Neuronal stem cell (in vitro differentiated cells): ENCODE data around the gene RRAD.

Source experiments
- DNase-seq: peaks from one replicate; pipeline ENCODE4 v3.0.0-alpha.2; 2013; ENCODE audit warnings: low spot score
- H2AFZ ChIP-seq: one replicate; pipeline ENCODE4 v1.6.1; 2013; ENCODE audit warnings: mild to moderate bottlenecking, low read length, inconsistent platforms
- H2AK5ac ChIP-seq: 2 replicates; pipeline ENCODE4 v1.6.1; 2013; ENCODE audit warnings: low read depth, mild to moderate bottlenecking, inconsistent platforms, low read length, moderate library complexity, mixed read lengths
- H2BK120ac ChIP-seq: 2 replicates; pipeline ENCODE4 v1.6.1; 2013; ENCODE audit warnings: low read depth, mild to moderate bottlenecking, inconsistent platforms, low read length, moderate library complexity, mixed read lengths
- H2BK12ac ChIP-seq: one replicate; pipeline ENCODE4 v1.6.1; 2013; ENCODE audit warnings: low read length, inconsistent platforms
- H2BK15ac ChIP-seq: 2 replicates; pipeline ENCODE4 v1.6.1; 2013; ENCODE audit warnings: mild to moderate bottlenecking, low read length, inconsistent platforms, mixed read lengths
- H2BK5ac ChIP-seq: one replicate; pipeline ENCODE4 v1.6.1; 2013; ENCODE audit warnings: inconsistent platforms, mild to moderate bottlenecking, low read length, moderate library complexity
- H3K14ac ChIP-seq: one replicate; pipeline ENCODE4 v1.6.1; 2013; ENCODE audit warnings: low read length, inconsistent platforms
- H3K18ac ChIP-seq: 2 replicates; pipeline ENCODE4 v1.6.1; 2013; ENCODE audit warnings: low read length, inconsistent platforms
- H3K23ac ChIP-seq: 2 replicates; pipeline ENCODE4 v1.6.1; 2013; ENCODE audit warnings: low read depth, mild to moderate bottlenecking, mixed read lengths, low read length, inconsistent platforms; ENCODE audit not compliant: poor library complexity
- H3K27ac ChIP-seq: replicated peaks from 3 replicates; pipeline ENCODE4 v1.5.1; 2013; ENCODE audit warnings: low read length, inconsistent platforms
- H3K27me3 ChIP-seq, 3 experiments: 2 replicates each; pipeline ENCODE4 v1.6.1; 2013; ENCODE audit warnings: low read length in 3 of 3, mild to moderate bottlenecking in 2 of 3, inconsistent platforms in 1 of 3, low read depth in 1 of 3, mixed read lengths in 1 of 3, moderate library complexity in 1 of 3; ENCODE audit not compliant: control insufficient read depth in 3 of 3, insufficient read depth in 3 of 3
- H3K36me3 ChIP-seq, 2 donors: replicated peaks in 1 of 2; 2 replicates each; pipeline ENCODE4 v1.6.1; 2013; ENCODE audit warnings: low read length in 2 of 2; ENCODE audit not compliant: control insufficient read depth in 2 of 2, insufficient read depth in 2 of 2
- H3K4ac ChIP-seq: 2 replicates; pipeline ENCODE4 v1.6.1; 2013; ENCODE audit warnings: inconsistent platforms, mild to moderate bottlenecking, low read length, moderate library complexity
- H3K4me1 ChIP-seq, 2 donors: 1 replicate in 1 of 2; 2 replicates in 1 of 2; pipeline ENCODE4 v1.6.1; 2013; ENCODE audit warnings: low read length in 2 of 2, low read depth in 1 of 2; ENCODE audit not compliant: control insufficient read depth in 2 of 2, insufficient read depth in 1 of 2
- H3K4me2 ChIP-seq: one replicate; pipeline ENCODE4 v1.6.1; 2013; ENCODE audit warnings: mild to moderate bottlenecking, low read length, inconsistent platforms; ENCODE audit not compliant: insufficient read depth, poor library complexity, severe bottlenecking
- H3K4me3 ChIP-seq, 2 donors: 2 replicates each; pipeline ENCODE4 v1.5.1; 2013; ENCODE audit warnings: low read length in 2 of 2, mild to moderate bottlenecking in 2 of 2, inconsistent platforms in 1 of 2, moderate library complexity in 1 of 2
- H3K79me1 ChIP-seq: one replicate; pipeline ENCODE4 v1.6.1; 2013; ENCODE audit warnings: low read depth, mild to moderate bottlenecking, inconsistent platforms, low read length, moderate library complexity
- H3K9ac ChIP-seq: one replicate; pipeline ENCODE4 v1.6.1; 2013; ENCODE audit warnings: mild to moderate bottlenecking, low read depth, low read length, inconsistent platforms; ENCODE audit not compliant: poor library complexity
- H3K9me3 ChIP-seq, 2 donors: replicated peaks in 1 of 2; 2 replicates each; pipeline versions ENCODE3 to v1.6.1; 2013; ENCODE audit warnings: low read length in 2 of 2, mild to moderate bottlenecking in 2 of 2, inconsistent platforms in 1 of 2, low read depth in 1 of 2, mixed read lengths in 1 of 2, moderate library complexity in 1 of 2; ENCODE audit not compliant: control insufficient read depth in 2 of 2, insufficient read depth in 1 of 2
- H4K8ac ChIP-seq: one replicate; pipeline ENCODE4 v1.6.1; 2013; ENCODE audit warnings: low read depth, mild to moderate bottlenecking, inconsistent platforms, low read length, moderate library complexity
- H4K91ac ChIP-seq: one replicate; pipeline ENCODE4 v1.6.1; 2013; ENCODE audit warnings: low read length, low read depth, mild to moderate bottlenecking, inconsistent platforms; ENCODE audit not compliant: poor library complexity
- WGBS, 2 donors: extraction: QIAGEN DNeasy Blood & Tissue Kit; methylation state at CpG; one replicate each; pipeline ENCODE4 v1.1.7; 2013; ENCODE audit warnings: missing lambda C conversion rate in 2 of 2, mixed read lengths in 1 of 2; ENCODE audit not compliant: insufficient read length in 2 of 2, insufficient replicate concordance in 1 of 2; ENCODE audit errors: extremely low coverage in 2 of 2; 5-methylcytosine and 5-hydroxymethylcytosine counted together

Gene RRAD

DNA sequence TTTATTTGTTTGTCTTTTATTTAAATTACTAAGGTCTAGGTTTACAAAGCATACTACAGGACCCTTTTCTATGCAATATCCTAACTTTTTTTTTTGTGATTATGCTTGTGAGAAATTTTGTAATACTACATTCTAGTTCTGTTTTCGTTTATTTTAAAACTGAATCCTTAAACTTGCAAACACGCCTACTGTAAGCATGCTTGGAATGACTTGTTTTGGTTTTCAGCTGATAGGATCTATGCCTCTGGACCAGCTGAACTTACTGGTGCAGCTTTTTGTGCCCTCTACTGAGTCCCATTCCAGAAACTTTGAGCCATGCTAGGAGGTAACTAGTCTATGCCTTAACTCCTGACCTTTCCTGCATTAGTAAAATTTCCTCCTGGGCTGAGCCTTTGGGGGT is 39.0 kb downstream of the RRAD start:
- no peak overlapping the region for H2BK5ac ChIP-seq
- H3K4ac ChIP-seq, result no peak overlapping the region
- H4K8ac ChIP-seq, result no peak overlapping the region
- no peak overlapping the region for H2BK12ac ChIP-seq
- no peak overlapping the region for H3K4me2 ChIP-seq
- H3K27ac ChIP-seq, result no peak overlapping the region
- no CpG with 5 or more reads among the region's 2 CpGs for WGBS, 2 donors
- H3K4me1 ChIP-seq, result peaks cover 0 to 1% of the 10 kb centered on the region in 2 donors
- no peak overlapping the region for H2BK15ac ChIP-seq
- DNase-seq, result no peak
- no peak overlapping the region for H4K91ac ChIP-seq
- H2BK120ac ChIP-seq, result no peak overlapping the region
- peaks cover 2% of the 10 kb centered on the region for H3K79me1 ChIP-seq
- no peak overlapping the region for H3K9ac ChIP-seq
- H3K18ac ChIP-seq, result no peak overlapping the region
- H3K9me3 ChIP-seq, result peaks cover 0 to 3% of the 10 kb centered on the region in 2 donors
- H3K4me3 ChIP-seq, result no peak overlapping the region
- H2AK5ac ChIP-seq, result no peak overlapping the region
- H3K14ac ChIP-seq, result no peak overlapping the region
- H3K27me3 ChIP-seq, result no peaks in the 10 kb centered on the region
- H2AFZ ChIP-seq, result no peak overlapping the region
- H3K36me3 ChIP-seq, result peaks cover 21 to 34% of the 10 kb centered on the region in 2 donors
- H3K23ac ChIP-seq, result no peak overlapping the region

- H3K4me3 ChIP-seq, result no peak overlapping the region
- H2AFZ ChIP-seq, result no peak overlapping the region
- H2BK120ac ChIP-seq, result no peak overlapping the region
- no peak overlapping the region for H4K91ac ChIP-seq
- no peak overlapping the region for H3K4me2 ChIP-seq
- no peak overlapping the region for H3K18ac ChIP-seq
- H4K8ac ChIP-seq, result no peak overlapping the region
- peaks cover 0 to 3% of the 10 kb centered on the region in 2 donors for H3K9me3 ChIP-seq
- H3K4ac ChIP-seq, result no peak overlapping the region
- H2AK5ac ChIP-seq, result no peak overlapping the region
- H3K23ac ChIP-seq, result peak overlapping the region; percentile 40
- H3K79me1 ChIP-seq, result peaks cover 3% of the 10 kb centered on the region
- H3K27ac ChIP-seq, result no peak overlapping the region
- H3K9ac ChIP-seq, result peak overlapping the region; percentile 45
- no peak overlapping the region for H3K14ac ChIP-seq
- peaks cover 1% of the 10 kb centered on the region in 2 donors for H3K4me1 ChIP-seq
- no peak overlapping the region for H2BK15ac ChIP-seq
- WGBS, 2 donors, result no CpG with 5 or more reads among the region's 12 CpGs
- peaks cover 21 to 31% of the 10 kb centered on the region in 2 donors for H3K36me3 ChIP-seq
- no peak overlapping the region for H2BK5ac ChIP-seq
- H3K27me3 ChIP-seq, result no peaks in the 10 kb centered on the region
- no peak for DNase-seq
- no peak overlapping the region for H2BK12ac ChIP-seq
These were observed 39.8 kb downstream of the RRAD start for GRCh38 chr16:66885491-66885890.

- no CpG with 5 or more reads among the region's 3 CpGs for WGBS, 2 donors
- Histone ChIP-seq H3K27ac (no peak overlapping the region), H3K79me1 (peaks cover 5% of the 10 kb centered on the region), H3K4ac (no peak overlapping the region), H3K9ac (no peak overlapping the region), H2BK120ac (no peak overlapping the region), H3K4me2 (no peak overlapping the region), H3K14ac (no peak overlapping the region), H3K4me3 (no peak overlapping the region), H3K36me3 (peaks cover 21 to 31% of the 10 kb centered on the region in 2 donors), H2BK12ac (no peak overlapping the region), H2BK5ac (no peak overlapping the region), H2BK15ac (no peak overlapping the region), H3K9me3 (peaks cover 0 to 3% of the 10 kb centered on the region in 2 donors), H3K27me3 (no peaks in the 10 kb centered on the region), H2AFZ (no peak overlapping the region), H3K23ac (no peak overlapping the region), H4K8ac (no peak overlapping the region), H4K91ac (no peak overlapping the region), H3K4me1 (peaks cover 5 to 7% of the 10 kb centered on the region in 2 donors), H2AK5ac (no peak overlapping the region), H3K18ac (no peak overlapping the region)
- DNase-seq, result no peak
These were observed 42.6 kb downstream of the RRAD start for GRCh38 chr16:66882702-66883101.

- no peak overlapping the region for H3K4ac ChIP-seq
- H3K14ac ChIP-seq, result no peak overlapping the region
- H3K27me3 ChIP-seq, result no peaks in the 10 kb centered on the region
- H3K9me3 ChIP-seq, result peaks cover 0 to 3% of the 10 kb centered on the region in 2 donors
- no peak overlapping the region for H3K18ac ChIP-seq
- no peak overlapping the region for H3K23ac ChIP-seq
- no peak overlapping the region for H3K4me3 ChIP-seq
- no peak overlapping the region for H2AK5ac ChIP-seq
- peak overlapping the region; percentile 66 for H3K9ac ChIP-seq
- DNase-seq, result no peak
- H2BK5ac ChIP-seq, result no peak overlapping the region
- H3K27ac ChIP-seq, result no peak overlapping the region
- no peak overlapping the region for H2AFZ ChIP-seq
- peaks cover 21 to 31% of the 10 kb centered on the region in 2 donors for H3K36me3 ChIP-seq
- WGBS, 2 donors, result no CpG with 5 or more reads among the region's 8 CpGs
- peak overlapping the region; percentile 54 for H4K8ac ChIP-seq
- H2BK15ac ChIP-seq, result no peak overlapping the region
- peaks cover 5 to 7% of the 10 kb centered on the region in 2 donors for H3K4me1 ChIP-seq
- H2BK12ac ChIP-seq, result no peak overlapping the region
- H3K79me1 ChIP-seq, result peaks cover 5% of the 10 kb centered on the region
- H2BK120ac ChIP-seq, result no peak overlapping the region
- no peak overlapping the region for H4K91ac ChIP-seq
- H3K4me2 ChIP-seq, result no peak overlapping the region
These were observed 43.3 kb downstream of the RRAD start for GRCh38 chr16:66881964-66882508.
